ENCODE results near the gene CLIP1. TPM values are rescaled to one million over a fixed set of nuclear protein-coding genes. Genes with fewer than 3 reads are reported as not detected.

CLIP1 gene
- total and polyA plus RNA-seq, 2 of the 8 experiments (the other 6 are each of a cell fraction or from before 2014, with no cell fraction given): 19.0 to 27.6 TPM

GRCh38 chr12:122420471-122421162, 1.9 kb downstream of the CLIP1 start (continued):
- TF ChIP-seq CHD7 (IDR thresholded peaks at IDR 0.05; ENCODE audit: insufficient replicate concordance, low read length) (no peak), BCL11A (IDR thresholded peaks at IDR 0.05; ENCODE audit: low read depth in 2 of 2, low read length in 2 of 2) (no peak), SIN3A (conservative IDR thresholded peaks at IDR 0.05 in 1 of 2, IDR thresholded peaks at IDR 0.05 in 1 of 2; ENCODE audit: low read depth in 1 of 2, low read length in 2 of 2) (no peak), GTF2F1 (IDR thresholded peaks at IDR 0.05; ENCODE audit: borderline replicate concordance, low read depth, low read length) (no peak), CTBP2 (IDR thresholded peaks at IDR 0.05; ENCODE audit: borderline replicate concordance, insufficient read depth, insufficient read length, low read length) (no peak), JUND (IDR thresholded peaks at IDR 0.05; ENCODE audit: low read length) (no peak), CBX8 (IDR thresholded peaks at IDR 0.05; ENCODE audit: borderline replicate concordance, low read depth, low read length) (no peak), EGR1 (IDR thresholded peaks at IDR 0.05; ENCODE audit: borderline replicate concordance, low read depth, low read length) (no peak), HDAC2 (IDR thresholded peaks at IDR 0.05; ENCODE audit: borderline replicate concordance in 1 of 2, low read depth in 2 of 2, low read length in 2 of 2) (no peak), HDAC6 (IDR thresholded peaks at IDR 0.05; ENCODE audit: low read depth, low read length) (no peak)

All from H1 (cell line).